ENCODE measurements around the gene MIEN1. TPM values are rescaled to one million over a fixed set of nuclear protein-coding genes. Genes with fewer than 3 reads are reported as not detected.
A peak's percentile ranks its signal among the peaks of the same experiment; 100 is the strongest.

MIEN1 gene
- total and polyA plus RNA-seq, 2 of the 13 experiments (the other 11 are each of a cell fraction or from before 2014, with no cell fraction given): 40.6 to 56.6 TPM

- TF ChIP-seq CEBPZ (IDR thresholded peaks at IDR 0.05; ENCODE audit: low read length): no peak
- no peak for TF ChIP-seq ZNF484 (CRISPR knock-in tag; IDR thresholded peaks at IDR 0.05; ENCODE audit: borderline replicate concordance, low read depth)
- peak; percentile 67; the same call in 1 of the 2 replicates for TF ChIP-seq ZBTB43 (CRISPR knock-in tag; conservative IDR thresholded peaks at IDR 0.05)
- TF ChIP-seq YY1 (IDR thresholded peaks at IDR 0.05; ENCODE audit: insufficient read depth, insufficient replicate concordance, low read depth, low read length): no peak
- 0 out of 2 replicates have a peak, but pooled peaks have one; percentile 29 for TF ChIP-seq ZNF224 (CRISPR knock-in tag; IDR thresholded peaks at IDR 0.05)
- no peak for TF ChIP-seq ARNT (IDR thresholded peaks at IDR 0.05)
- peak; percentile 39; the same call in 1 of the 2 replicates for TF ChIP-seq ATF2 (CRISPR knock-in tag; IDR thresholded peaks at IDR 0.05)
- TF ChIP-seq ZNF414 (CRISPR knock-in tag; IDR thresholded peaks at IDR 0.05): no peak
- TF ChIP-seq SP1 (IDR thresholded peaks at IDR 0.05): no peak
- TF ChIP-seq SP1 (CRISPR knock-in tag; IDR thresholded peaks at IDR 0.05): 0 out of 2 replicates have a peak, but pooled peaks have one; percentile 9
- peak; percentile 73; the same call in 1 of the 2 replicates for TF ChIP-seq ZIK1 (CRISPR knock-in tag; IDR thresholded peaks at IDR 0.05; ENCODE audit: borderline replicate concordance, low read depth)
- no peak for TF ChIP-seq ZNF891 (CRISPR knock-in tag; IDR thresholded peaks at IDR 0.05)
- no peak for TF ChIP-seq ZNF569 (CRISPR knock-in tag; IDR thresholded peaks at IDR 0.05; ENCODE audit: borderline replicate concordance)
- TF ChIP-seq ZNF382 (CRISPR knock-in tag; IDR thresholded peaks at IDR 0.05; ENCODE audit: borderline replicate concordance): no peak
- peak; percentile 68 for TF ChIP-seq AFF4 (CRISPR knock-in tag; IDR thresholded peaks at IDR 0.05)
- TF ChIP-seq ZUFSP (CRISPR knock-in tag; IDR thresholded peaks at IDR 0.05; ENCODE audit: borderline replicate concordance): no peak
Measured at GRCh38 chr17:39740357-39741111, 10.2 kb upstream of the MIEN1 start (continued).

Measured in HepG2 (cell line).